Stimulated activated CD4-positive, alpha-beta T cell treated with anti-CD3 and anti-CD28 coated beads, Interleukin-2, amount 100 ng/mL, for 24 hours (primary cell): ENCODE data around the gene GPRIN3.
A peak's percentile ranks its signal among the peaks of the same experiment; 100 is the strongest.

Experiments
- DNase-seq, 2 donors: peaks; one replicate each; pipeline ENCODE4 v3.0.0-alpha.2; 2020

Gene GPRIN3

GRCh38 chr4:89307446-89308160 lies at the start of gene GPRIN3:
Gene GPRIN3 (minus strand): TSS chr4:89307800. CDS start chr4:89250110, 57,690 bp downstream.
- DNase-seq, result peak; percentile 71 to 77

- DNase-seq, result no peak
Measured at GRCh38 chr4:89357340-89357739, 49.7 kb upstream of the GPRIN3 start.

GRCh38 chr4:89356086-89356485 lies 48.5 kb upstream of the GPRIN3 start:
- no peak for DNase-seq

DNA sequence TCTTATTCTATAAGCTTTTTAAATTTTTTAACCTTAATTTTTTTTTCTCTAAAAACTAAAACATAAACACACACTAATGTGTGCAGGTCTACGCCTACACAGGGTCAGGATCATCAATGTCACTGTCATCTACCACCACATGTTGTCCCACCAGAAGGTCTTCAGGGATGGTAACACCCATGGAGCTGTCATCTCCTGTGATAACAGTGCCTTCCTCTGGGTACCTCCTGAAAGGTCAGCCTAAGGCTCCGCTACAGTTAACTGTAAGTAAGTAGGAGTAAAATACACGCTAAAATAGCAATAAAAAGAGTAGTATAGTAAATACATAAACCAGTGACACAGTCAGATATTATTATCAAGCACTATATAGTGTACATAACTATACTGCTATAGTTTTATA lies 45.9 kb upstream of the GPRIN3 start:
- DNase-seq, result no peak

DNA sequence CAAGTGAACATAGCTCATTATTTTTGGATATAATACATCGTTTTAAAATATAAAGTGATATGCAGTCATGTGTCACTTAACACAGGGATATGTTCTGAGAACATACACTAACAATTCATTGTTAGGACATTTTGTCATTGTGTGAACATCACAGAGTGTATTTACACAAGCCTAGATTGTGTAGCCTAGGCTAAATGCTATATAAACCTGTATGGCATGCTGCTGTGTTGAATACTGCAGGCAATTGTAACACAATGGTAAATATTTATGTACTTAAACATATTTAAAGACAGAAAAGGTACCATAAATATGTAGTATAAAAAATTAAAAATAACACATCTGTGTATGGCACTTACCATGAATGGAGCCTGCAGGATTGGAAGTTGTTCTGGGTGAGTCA lies 44.9 kb upstream of the GPRIN3 start:
- no peak for DNase-seq

DNA sequence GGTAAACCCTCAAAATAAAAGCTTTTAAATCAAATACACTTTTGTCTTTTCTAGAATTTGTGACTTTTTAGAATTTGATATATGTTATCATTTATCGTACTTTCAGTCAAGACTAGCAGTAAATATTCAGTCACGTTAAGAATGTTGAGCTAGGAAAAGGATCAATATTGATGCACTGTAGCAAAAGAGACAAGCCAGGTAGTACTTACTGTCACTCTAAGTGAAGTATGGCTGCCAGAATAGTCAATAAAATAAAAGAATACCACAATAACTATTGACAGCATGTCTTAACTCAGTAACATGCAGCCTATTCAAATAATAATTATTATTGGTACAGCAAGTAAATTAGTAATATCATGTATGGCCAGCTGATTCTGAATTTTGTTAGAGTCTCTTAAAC lies 43.6 kb upstream of the GPRIN3 start:
- DNase-seq, result no peak

- no peak for DNase-seq
Measured at GRCh38 chr4:89347363-89348025, 39.9 kb upstream of the GPRIN3 start.

DNA sequence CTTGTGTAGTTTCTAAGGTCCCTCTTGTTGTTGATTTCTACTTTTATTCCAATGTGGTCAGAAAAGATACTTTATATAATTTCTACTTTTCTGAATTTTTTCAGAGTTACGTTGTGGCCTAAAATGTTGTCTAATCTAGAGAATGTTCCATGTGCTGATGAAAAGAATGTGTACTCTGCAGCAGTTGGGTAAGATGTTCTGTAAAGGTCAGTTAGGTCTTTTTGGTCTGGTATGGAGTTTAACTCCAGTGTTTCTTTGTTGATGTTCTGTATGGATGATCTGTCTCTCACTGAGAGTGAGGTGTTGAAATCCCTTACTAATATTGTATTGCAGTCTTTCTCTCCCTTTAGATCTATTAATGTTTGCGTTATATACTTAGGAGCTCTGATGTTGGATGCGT lies 37.0 kb upstream of the GPRIN3 start:
- DNase-seq, result no peak

DNA sequence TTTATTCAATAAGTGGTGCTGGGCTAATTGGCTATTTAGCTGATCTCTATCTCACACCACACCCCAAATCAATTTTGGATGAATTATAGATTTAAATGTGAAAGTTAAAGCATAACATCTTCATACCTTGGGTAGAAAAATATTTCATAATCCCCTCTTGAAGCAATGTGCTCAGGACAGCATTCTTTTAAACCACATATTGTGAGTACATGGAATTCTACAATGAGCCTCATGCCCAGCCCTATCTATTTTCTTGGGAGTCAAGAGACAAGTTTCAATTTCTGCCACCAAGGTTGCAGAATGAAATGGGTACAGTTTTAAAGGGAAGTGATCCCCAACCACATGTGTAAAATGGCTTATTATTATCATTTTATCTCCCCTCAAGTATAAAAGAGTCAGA lies 30.6 kb upstream of the GPRIN3 start:
- no peak for DNase-seq

- no peak for DNase-seq
Measured at GRCh38 chr4:89337681-89338080, 30.1 kb upstream of the GPRIN3 start.

- DNase-seq, result no peak
Measured at GRCh38 chr4:89336818-89337420, 29.3 kb upstream of the GPRIN3 start.

GRCh38 chr4:89334830-89335229 lies 27.2 kb upstream of the GPRIN3 start:
- DNase-seq, result no peak

GRCh38 chr4:89334311-89334710 lies 26.7 kb upstream of the GPRIN3 start:
- DNase-seq, result no peak

DNA sequence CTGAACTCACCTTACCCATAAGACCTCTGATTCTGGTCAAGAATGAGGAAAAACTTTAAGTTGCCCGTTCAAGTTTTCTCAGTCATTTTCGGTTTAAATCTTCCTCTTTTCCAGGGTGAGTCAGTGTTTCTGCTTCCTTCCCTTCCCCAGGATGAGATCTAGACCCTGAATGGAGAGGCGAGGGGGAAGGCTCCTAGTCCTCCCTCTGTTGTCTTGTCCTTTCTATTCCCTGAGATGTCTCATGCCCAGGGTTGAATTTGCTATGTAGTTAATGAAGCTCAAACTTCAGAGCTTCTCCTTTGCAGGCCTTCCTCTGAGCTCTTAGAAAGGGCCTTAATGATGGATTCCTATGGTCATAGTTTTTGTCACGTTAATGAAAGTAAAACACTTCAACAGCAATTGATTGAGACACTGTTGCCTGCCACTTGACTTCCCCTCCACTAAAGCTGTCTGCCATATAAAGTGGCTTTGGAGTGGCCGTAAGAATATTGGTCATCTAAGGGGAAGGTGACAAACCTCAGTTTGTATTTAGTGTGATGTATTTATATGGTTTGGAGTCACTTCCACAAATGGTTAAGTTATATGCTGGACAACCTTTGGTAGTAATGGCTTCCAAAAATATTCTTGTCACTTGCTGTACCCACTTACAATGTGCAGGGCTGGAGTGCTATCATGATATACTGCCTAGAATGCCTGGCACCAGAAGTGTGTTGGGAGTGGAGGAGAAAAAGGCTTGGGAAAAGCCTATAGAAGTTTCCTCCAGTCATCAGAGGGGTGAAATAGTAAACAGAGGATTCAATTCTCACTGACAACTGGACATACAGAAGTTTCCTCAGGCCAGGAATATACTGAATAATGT lies 24.3 kb upstream of the GPRIN3 start:
- DNase-seq, result no peak

- DNase-seq, result no peak
Measured at GRCh38 chr4:89331197-89331596, 23.6 kb upstream of the GPRIN3 start.

- no peak for DNase-seq
Measured at GRCh38 chr4:89329280-89329679, 21.7 kb upstream of the GPRIN3 start.

GRCh38 chr4:89324671-89325070 lies 17.1 kb upstream of the GPRIN3 start:
- no peak for DNase-seq

- DNase-seq, result no peak
Measured at GRCh38 chr4:89322671-89323070, 15.1 kb upstream of the GPRIN3 start.

DNA sequence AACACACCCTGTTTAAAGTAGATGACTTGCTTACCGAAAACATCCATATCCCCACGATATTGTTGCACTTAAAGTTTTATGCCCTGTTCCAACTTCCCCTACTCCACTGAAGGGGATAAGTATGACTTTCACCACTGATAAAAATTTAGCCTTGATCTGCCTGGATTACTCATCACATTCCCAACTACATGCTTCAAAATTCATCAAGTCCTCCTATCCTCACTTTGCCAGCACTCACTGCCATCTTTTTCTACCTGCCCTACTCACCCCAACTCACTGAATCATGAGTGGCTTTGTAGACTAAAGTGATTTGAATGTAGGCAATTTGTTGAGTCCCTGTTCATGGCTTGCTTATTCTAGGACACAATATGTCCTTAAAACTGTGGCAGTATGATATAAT lies 12.2 kb upstream of the GPRIN3 start:
- DNase-seq, result no peak

DNA sequence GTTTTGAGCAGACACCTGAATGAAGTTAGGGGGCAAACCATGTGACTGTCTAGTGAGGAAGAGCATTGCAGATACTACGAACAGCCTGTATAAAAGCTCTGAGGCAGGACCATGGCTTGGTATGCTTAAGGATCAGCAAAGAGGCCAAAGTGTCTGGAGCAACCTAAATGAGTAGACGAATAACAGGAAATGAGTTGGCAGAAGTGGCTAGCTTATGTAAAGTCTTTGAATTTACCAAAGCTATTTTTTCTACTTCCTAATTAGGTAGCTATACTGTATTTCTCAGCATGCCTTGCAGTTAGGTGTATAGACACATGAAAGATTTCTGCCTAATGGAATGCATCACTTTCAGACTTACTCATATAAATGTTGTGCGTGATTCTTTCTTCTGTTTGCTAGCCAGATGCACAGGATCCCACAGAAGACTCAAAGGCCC lies 9.3 kb upstream of the GPRIN3 start:
- DNase-seq, result peak in 1 of 2 donors; percentile 32

DNA sequence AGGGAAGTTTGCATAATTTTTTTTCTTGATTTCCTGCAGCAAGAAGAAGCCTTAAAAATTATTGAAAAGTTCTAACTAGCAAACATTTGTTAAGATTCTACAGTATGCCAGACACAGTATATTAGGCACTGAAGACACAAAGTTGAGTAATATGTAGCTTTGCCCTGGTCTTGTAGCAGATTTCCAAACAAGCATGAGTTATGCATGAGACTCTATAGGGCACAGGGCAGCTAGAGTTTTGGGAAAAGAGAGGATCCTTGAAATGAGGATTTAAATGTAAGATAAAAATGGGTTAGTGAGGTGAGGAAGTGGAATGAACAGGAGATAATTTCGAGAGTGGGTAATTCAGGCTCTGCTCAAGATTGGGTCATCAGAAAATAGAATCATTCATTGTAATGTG lies 8.6 kb upstream of the GPRIN3 start:
- DNase-seq, result no peak

DNA sequence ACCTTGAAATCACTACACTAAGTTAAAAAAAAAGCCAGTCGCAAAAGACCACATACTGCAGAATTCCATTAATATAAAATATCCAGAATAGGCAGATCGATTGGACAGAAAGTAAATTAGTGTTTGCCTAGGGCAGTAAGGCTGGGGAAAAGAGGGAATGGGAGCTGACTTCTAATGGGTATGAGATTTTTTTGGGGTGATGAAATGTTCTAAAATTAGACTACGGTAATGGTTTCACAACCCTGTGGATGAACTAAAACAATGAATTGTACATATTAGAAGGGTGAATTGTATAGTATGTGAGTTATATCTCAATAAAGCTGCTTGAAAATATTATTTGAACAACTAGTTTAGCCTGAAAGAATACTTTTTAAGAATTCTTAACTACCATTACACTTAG lies 6.7 kb upstream of the GPRIN3 start:
- DNase-seq, result no peak

GRCh38 chr4:89312066-89312465 lies 4.5 kb upstream of the GPRIN3 start:
- DNase-seq, result no peak
